Upper lobe of right lung (tissue), 1 donor: ENCODE results near the gene MLYCD. TPM values are rescaled to one million over a fixed set of nuclear protein-coding genes. Genes with fewer than 3 reads are reported as not detected.
A peak's percentile ranks its signal among the peaks of the same experiment; 100 is the strongest.

Source experiments
- ATAC-seq: fragments of 200-7000 bp; cut with Tn5 transposase; one replicate; pipeline ENCODE4 v1.9.1; 2020; ENCODE audit warnings: mild to moderate bottlenecking, moderate library complexity
- DNase-seq: peaks from one replicate; pipeline ENCODE4 v3.0.0-alpha.2; 2020
- H3K27ac ChIP-seq: fragments of 200-600 bp; one replicate; pipeline ENCODE4 v1.8.0; 2022
- H3K27me3 ChIP-seq: fragments of 200-600 bp; one replicate; pipeline ENCODE4 v1.8.0; 2022; ENCODE audit warnings: mild to moderate bottlenecking
- H3K36me3 ChIP-seq: fragments of 200-600 bp; one replicate; pipeline ENCODE4 v1.8.0; 2022
- H3K4me1 ChIP-seq: fragments of 200-600 bp; one replicate; pipeline ENCODE4 v1.8.0; 2022
- H3K4me3 ChIP-seq: fragments of 200-600 bp; one replicate; pipeline ENCODE4 v1.8.0; 2022; ENCODE audit warnings: mild to moderate bottlenecking
- H3K9me3 ChIP-seq: fragments of 200-600 bp; one replicate; pipeline ENCODE4 v1.8.0; 2022
- CTCF ChIP-seq: fragments of 200-600 bp; IDR thresholded peaks from one replicate; pipeline ENCODE4 v1.8.0; 2022; ENCODE audit warnings: antibody characterized with exemption
- intact Hi-C: fragments of 100-400 bp; cut with DNase I; formaldehyde crosslinking; loops from one replicate; pipeline ENCODE4 v1.11.0; 2022
- total RNA-seq: library from RNA; stranded (reverse); fragmentation: NEBNext Ultra II Directional; extraction: Animal tissue kit (Norgen Biotek cat#: 25700); gene quantifications from one replicate; pipeline ENCODE4 v1.2.1, GENCODE V29; 2021
- donor health status: DM: no; HTN: yes; CAD: no; lungs with severe emphysema.

The MLYCD gene
- total RNA-seq, 1 donor from 2014 or later: 9.7 TPM

DNA sequence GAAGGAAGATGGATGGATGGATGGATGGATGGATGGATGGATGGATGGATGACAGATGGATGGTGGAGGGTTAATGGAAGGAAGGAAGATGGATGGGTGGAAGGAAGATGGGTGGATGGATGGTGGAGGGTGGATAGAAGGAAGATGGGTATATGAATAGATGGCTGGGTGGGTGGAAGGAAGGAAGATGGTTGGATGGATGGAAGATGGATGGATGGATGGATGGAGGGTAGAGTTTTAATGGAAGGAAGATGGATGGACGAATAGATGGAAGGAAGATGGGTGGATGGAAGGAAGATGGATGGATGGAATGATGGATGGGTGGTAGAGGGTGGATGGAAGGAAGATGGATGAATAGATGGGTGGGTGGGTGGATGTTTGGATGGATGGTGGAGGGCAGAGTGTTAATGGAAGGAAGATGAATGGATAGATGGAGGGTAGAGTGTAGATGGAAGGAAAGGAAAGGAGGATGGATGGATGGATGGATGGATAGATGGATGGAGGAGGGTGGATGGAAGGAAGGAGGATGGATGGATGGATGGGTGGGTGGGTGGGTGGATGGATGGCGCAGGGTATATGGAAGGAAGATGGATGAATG is 22.1 kb downstream of the MLYCD start:
- no peaks in the 10 kb centered on the region for H3K27me3 ChIP-seq
- no peaks in the 10 kb centered on the region for H3K9me3 ChIP-seq
- H3K4me3 ChIP-seq: no peak overlapping the region
- H3K4me1 ChIP-seq: no peaks in the 10 kb centered on the region
- peaks cover 24% of the 10 kb centered on the region for H3K36me3 ChIP-seq
- H3K27ac ChIP-seq: no peak overlapping the region
- TF ChIP-seq CTCF: no peak
- ATAC-seq: no peak
- intact Hi-C loops: no loop called here
- no peak for DNase-seq

- Histone ChIP-seq H3K4me1 (no peaks in the 10 kb centered on the region), H3K9me3 (no peaks in the 10 kb centered on the region), H3K27me3 (no peaks in the 10 kb centered on the region), H3K4me3 (no peak overlapping the region), H3K27ac (no peak overlapping the region), H3K36me3 (peaks cover 6% of the 10 kb centered on the region)
- DNase-seq: peak; percentile 59
- no peak for ATAC-seq
- TF ChIP-seq CTCF: no peak
- intact Hi-C loops: no loop called here
Observed at GRCh38 chr16:83923581-83924365, 24.9 kb downstream of the MLYCD start.

- no peaks in the 10 kb centered on the region for H3K4me1 ChIP-seq
- no peaks in the 10 kb centered on the region for H3K27me3 ChIP-seq
- no peak overlapping the region for H3K4me3 ChIP-seq
- intact Hi-C loops: no loop called here
- ATAC-seq (no peak), DNase-seq (peak; percentile 56)
- H3K36me3 ChIP-seq: no peaks in the 10 kb centered on the region
- no peak overlapping the region for H3K27ac ChIP-seq
- no peak for TF ChIP-seq CTCF
- H3K9me3 ChIP-seq: no peaks in the 10 kb centered on the region
Observed at GRCh38 chr16:83924686-83925085, 25.8 kb downstream of the MLYCD start.

DNA sequence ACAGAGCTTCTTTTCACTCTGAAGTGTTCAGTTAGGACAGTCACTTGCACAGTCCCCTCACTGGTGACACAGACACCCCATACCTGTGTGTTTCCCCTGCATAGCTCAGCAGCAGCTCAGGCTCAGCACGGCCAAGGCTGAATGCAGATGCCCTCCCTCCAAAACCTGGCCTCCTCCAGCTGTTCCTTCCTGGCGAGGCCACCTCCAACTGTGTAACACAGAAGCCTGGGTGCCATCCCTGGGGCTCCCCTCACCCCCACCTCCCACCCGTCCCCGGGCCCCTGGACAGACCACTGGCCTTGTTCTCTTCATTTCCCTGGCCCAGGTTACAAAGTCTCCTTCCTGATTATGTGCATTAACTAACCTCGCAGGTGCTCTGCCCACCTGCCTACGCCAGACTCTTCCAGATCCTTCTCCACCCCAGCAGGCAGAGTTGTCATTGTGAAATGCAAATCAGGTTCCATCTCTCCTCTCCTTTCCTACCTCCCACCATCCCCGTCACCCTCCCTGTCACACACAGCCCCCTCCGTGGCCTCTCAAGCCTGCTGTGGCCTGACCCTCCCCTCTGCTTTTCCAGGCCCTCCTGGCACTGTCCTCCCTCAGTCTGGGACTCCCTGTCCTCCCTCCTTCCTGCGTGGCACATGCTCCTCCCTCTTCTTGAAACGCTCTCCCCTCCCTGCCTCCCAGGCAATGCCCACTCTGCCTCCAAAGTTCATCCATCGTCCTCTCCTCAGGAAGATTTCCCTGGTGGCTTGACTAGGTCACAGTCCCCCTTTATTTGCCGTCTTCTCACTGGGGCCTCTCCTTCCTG is 26.4 kb downstream of the MLYCD start:
- intact Hi-C loops: no loop called here
- no peaks in the 10 kb centered on the region for H3K36me3 ChIP-seq
- ATAC-seq: no peak

More for the DNA sequence above, 26.4 kb downstream of the MLYCD start:
- Histone ChIP-seq H3K9me3 (no peaks in the 10 kb centered on the region), H3K4me3 (no peak overlapping the region), H3K4me1 (no peaks in the 10 kb centered on the region), H3K27me3 (no peaks in the 10 kb centered on the region), H3K27ac (no peak overlapping the region)
- no peak for TF ChIP-seq CTCF
- peak; percentile 46 for DNase-seq
